Measurements from ENCODE around the gene ZNF23.

DNA sequence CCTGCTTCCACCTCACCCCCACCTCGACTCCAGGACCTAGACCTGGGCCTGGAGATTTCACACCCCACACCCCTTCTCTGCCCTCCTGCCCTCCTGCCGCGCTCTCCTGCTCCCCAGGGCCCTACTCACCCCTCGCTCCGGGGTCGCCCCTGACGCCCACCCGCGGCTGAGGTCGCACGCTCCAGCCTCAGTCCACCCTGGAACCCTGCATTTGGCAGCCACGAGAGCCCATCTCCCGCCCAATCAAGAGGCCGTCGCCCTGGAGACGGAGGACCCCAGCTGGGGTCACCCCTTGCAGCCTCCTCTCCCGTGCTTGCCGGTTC, 36.3 kb downstream of the ZNF23 start:
- TF ChIP-seq, protein P1, sequence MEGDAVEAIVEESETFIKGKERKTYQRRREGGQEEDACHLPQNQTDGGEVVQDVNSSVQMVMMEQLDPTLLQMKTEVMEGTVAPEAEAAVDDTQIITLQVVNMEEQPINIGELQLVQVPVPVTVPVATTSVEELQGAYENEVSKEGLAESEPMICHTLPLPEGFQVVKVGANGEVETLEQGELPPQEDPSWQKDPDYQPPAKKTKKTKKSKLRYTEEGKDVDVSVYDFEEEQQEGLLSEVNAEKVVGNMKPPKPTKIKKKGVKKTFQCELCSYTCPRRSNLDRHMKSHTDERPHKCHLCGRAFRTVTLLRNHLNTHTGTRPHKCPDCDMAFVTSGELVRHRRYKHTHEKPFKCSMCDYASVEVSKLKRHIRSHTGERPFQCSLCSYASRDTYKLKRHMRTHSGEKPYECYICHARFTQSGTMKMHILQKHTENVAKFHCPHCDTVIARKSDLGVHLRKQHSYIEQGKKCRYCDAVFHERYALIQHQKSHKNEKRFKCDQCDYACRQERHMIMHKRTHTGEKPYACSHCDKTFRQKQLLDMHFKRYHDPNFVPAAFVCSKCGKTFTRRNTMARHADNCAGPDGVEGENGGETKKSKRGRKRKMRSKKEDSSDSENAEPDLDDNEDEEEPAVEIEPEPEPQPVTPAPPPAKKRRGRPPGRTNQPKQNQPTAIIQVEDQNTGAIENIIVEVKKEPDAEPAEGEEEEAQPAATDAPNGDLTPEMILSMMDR (IDR thresholded peaks at IDR 0.05; ENCODE audit: low read depth, low read length): no peak
- no peak for TF ChIP-seq EZH2phosphoT487 (IDR thresholded peaks at IDR 0.05; ENCODE audit: low read depth)

Data from OCI-LY3 (cell line).